GM19397 (cell line): ENCODE results near the gene FXYD1.

Source experiments
- ATAC-seq: cut with Tn5 transposase; IDR thresholded peaks from one replicate; pipeline ENCODE4 v1.9.1; 2021; ENCODE audit warnings: mild to moderate bottlenecking, moderate library complexity; ENCODE audit not compliant: unreplicated experiment

FXYD1 gene

DNA sequence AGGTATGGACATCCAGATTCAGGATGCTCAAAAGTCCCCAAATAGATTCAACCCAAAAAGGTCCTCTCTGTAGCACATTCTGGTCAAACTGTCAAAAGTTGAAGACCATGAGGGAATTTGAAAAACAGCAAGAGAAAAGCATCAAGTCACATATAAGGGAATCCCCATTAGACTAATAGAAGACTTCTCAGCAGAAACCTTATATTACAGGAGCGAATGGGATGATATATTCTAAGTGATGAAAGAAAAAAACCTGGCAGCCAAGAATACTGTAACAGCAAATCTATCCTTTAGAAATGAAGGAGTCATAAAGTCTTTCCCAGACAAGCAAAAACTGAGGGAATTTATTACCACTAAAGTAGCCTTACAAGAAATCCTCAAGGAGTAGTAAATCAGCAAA, 45.6 kb downstream of the FXYD1 start:
- ATAC-seq: no peak

DNA sequence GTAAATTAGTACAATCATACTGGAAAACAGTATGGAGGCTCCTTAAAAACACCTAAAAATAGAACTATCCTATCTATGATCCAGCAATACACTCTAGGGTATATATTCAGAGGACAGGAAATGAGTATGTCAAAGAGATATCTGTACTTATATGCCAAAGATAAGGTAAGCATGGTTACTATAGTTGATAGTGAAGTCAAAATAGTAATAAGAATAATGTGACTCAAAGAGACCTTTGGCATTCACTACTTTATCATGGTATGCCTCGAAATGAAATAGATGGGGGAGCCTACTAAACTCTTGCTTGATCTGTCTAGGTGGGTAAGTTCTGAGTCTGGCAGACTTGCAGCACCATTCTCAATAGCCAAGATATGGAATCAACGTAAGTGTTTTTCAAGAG, 46.3 kb downstream of the FXYD1 start:
- ATAC-seq: no peak
